Neuron (in vitro differentiated cells): ENCODE data around the gene RAP1GAP2.
"Not testable (repeated sequence)": the region's sequence is repeated elsewhere in the genome, so short reads cannot be mapped to it uniquely, and the experiment has no call there.

Experiments
- H2AFZ ChIP-seq: one replicate; pipeline ENCODE4 v1.6.1; 2013; ENCODE audit warnings: low read depth, mild to moderate bottlenecking, inconsistent platforms, low read length, moderate library complexity
- H3K27me3 ChIP-seq: one replicate; pipeline ENCODE4 v1.6.1; 2013; ENCODE audit warnings: low read length; ENCODE audit not compliant: insufficient read depth
- H3K36me3 ChIP-seq: one replicate; pipeline ENCODE4 v1.6.1; 2013; ENCODE audit warnings: low read length; ENCODE audit not compliant: insufficient read depth
- H3K4me1 ChIP-seq: one replicate; pipeline ENCODE4 v1.6.1; 2013; ENCODE audit warnings: low read length; ENCODE audit not compliant: insufficient read depth
- H3K4me3 ChIP-seq: 2 replicates; pipeline ENCODE4 v1.5.1; 2013; ENCODE audit warnings: mild to moderate bottlenecking, low read length, moderate library complexity
- H3K9me3 ChIP-seq: one replicate; pipeline ENCODE4 v1.6.1; 2013; ENCODE audit warnings: low read length

Gene RAP1GAP2

GRCh38 chr17:3029213-3029913 lies 233.1 kb downstream of the RAP1GAP2 start:
- H2AFZ ChIP-seq: no peak overlapping the region
- H3K4me1 ChIP-seq: no peaks in the 10 kb centered on the region
- H3K27me3 ChIP-seq: no peaks in the 10 kb centered on the region
- H3K9me3 ChIP-seq: no peaks in the 10 kb centered on the region
- H3K36me3 ChIP-seq: no peaks in the 10 kb centered on the region
- no peak overlapping the region for H3K4me3 ChIP-seq

- Histone ChIP-seq H3K27me3 (no peaks in the 10 kb centered on the region), H3K36me3 (no peaks in the 10 kb centered on the region), H3K9me3 (no peaks in the 10 kb centered on the region), H3K4me3 (no peak overlapping the region), H2AFZ (no peak overlapping the region), H3K4me1 (no peaks in the 10 kb centered on the region)
Measured at GRCh38 chr17:3030096-3030495, 233.9 kb downstream of the RAP1GAP2 start.

- not testable (repeated sequence) for H3K36me3 ChIP-seq, H2AFZ ChIP-seq, H3K4me1 ChIP-seq, H3K9me3 ChIP-seq, H3K27me3 ChIP-seq, H3K4me3 ChIP-seq
Measured at GRCh38 chr17:3030852-3031470, 234.7 kb downstream of the RAP1GAP2 start.

DNA sequence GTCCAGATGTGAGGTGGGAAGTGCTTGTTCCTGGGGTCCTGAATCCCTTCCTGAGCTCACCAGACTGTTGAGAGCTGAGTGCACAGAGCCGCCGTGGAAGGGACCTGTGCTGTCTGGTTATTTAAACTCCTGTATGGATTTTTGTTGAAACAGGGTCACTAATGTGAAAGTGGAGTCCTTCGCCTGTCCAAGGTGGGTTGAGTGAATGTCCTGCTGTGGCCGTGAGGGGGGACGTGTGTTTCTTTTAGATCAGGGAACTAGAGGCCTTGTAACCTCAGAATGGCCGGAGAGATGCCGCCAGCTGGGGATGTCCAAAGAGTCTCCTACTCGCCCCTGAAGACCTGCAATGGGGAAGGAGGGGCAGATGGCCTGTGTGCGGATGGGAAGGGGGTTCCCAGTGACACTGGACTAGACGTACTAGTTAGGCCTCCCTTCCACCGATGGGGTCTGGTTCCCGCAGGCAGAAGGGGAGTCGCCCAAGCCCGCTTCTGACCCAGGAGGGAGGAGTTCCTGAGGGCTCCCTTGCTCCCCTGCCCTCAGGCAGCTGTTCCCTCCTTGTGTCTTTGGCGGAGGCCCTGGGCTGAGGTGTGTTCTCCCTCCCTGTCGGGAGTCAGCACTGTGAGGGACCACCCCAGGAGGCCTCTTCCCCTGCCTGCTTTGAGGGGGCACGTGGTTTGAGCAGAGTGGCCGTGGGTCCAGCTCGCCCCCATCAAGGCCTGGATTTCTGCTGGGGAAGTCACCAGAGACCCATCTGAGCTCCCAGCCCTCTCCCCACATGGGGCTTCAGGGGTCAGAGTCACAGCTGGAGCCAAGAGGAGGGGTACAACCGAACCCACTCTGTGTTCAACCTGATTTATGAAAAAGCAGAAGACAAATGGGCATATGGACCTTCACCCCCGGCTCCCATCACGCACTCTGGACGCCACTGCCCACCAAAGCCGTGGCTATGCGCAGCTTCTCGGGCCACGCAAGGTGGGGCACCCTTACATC lies 236.3 kb downstream of the RAP1GAP2 start:
- Histone ChIP-seq H3K4me3 (no peak overlapping the region), H3K27me3 (no peaks in the 10 kb centered on the region), H3K9me3 (no peaks in the 10 kb centered on the region), H3K36me3 (no peaks in the 10 kb centered on the region), H2AFZ (no peak overlapping the region), H3K4me1 (no peaks in the 10 kb centered on the region)

- Histone ChIP-seq H3K4me1 (no peaks in the 10 kb centered on the region), H3K27me3 (no peaks in the 10 kb centered on the region), H2AFZ (no peak overlapping the region), H3K9me3 (no peaks in the 10 kb centered on the region), H3K4me3 (no peak overlapping the region), H3K36me3 (no peaks in the 10 kb centered on the region)
Measured at GRCh38 chr17:3033248-3033640, 237.0 kb downstream of the RAP1GAP2 start.

GRCh38 chr17:3033741-3034577 lies 237.7 kb downstream of the RAP1GAP2 start:
- Histone ChIP-seq H3K27me3 (no peaks in the 10 kb centered on the region), H3K9me3 (no peaks in the 10 kb centered on the region), H3K4me1 (no peaks in the 10 kb centered on the region), H2AFZ (no peak overlapping the region), H3K4me3 (no peak overlapping the region), H3K36me3 (no peaks in the 10 kb centered on the region)

- Histone ChIP-seq H3K9me3 (no peaks in the 10 kb centered on the region), H3K4me1 (no peaks in the 10 kb centered on the region), H3K27me3 (no peaks in the 10 kb centered on the region), H3K4me3 (no peak overlapping the region), H2AFZ (no peak overlapping the region), H3K36me3 (no peaks in the 10 kb centered on the region)
Measured at GRCh38 chr17:3034578-3034920, 238.3 kb downstream of the RAP1GAP2 start.

GRCh38 chr17:3035256-3035967 lies 239.2 kb downstream of the RAP1GAP2 start:
- Histone ChIP-seq H3K9me3 (no peaks in the 10 kb centered on the region), H3K36me3 (no peaks in the 10 kb centered on the region), H3K4me1 (no peaks in the 10 kb centered on the region), H3K4me3 (no peak overlapping the region), H2AFZ (no peak overlapping the region), H3K27me3 (no peaks in the 10 kb centered on the region)

DNA sequence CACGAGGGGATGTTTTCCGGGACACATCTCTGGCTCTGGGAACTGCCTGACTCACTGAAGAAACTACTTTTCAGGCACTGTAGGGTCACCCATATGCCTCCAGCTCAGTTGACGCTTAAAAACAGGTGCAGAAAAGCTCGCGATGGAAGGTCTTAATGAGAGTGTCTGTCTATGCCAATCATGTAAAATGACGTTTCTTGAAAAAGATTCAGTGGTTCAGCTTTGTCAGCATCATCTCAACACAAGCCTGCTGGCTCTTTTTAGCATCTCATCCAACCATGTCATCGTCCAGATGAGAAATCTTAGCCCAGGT lies 239.7 kb downstream of the RAP1GAP2 start:
- H3K4me3 ChIP-seq: no peak overlapping the region
- no peak overlapping the region for H2AFZ ChIP-seq
- H3K27me3 ChIP-seq: no peaks in the 10 kb centered on the region
- H3K9me3 ChIP-seq: no peaks in the 10 kb centered on the region
- H3K4me1 ChIP-seq: no peaks in the 10 kb centered on the region
- no peaks in the 10 kb centered on the region for H3K36me3 ChIP-seq

GRCh38 chr17:3036800-3037199 lies 240.6 kb downstream of the RAP1GAP2 start:
- Histone ChIP-seq H2AFZ (no peak overlapping the region), H3K4me3 (no peak overlapping the region), H3K27me3 (no peaks in the 10 kb centered on the region), H3K9me3 (no peaks in the 10 kb centered on the region), H3K36me3 (no peaks in the 10 kb centered on the region), H3K4me1 (no peaks in the 10 kb centered on the region)

DNA sequence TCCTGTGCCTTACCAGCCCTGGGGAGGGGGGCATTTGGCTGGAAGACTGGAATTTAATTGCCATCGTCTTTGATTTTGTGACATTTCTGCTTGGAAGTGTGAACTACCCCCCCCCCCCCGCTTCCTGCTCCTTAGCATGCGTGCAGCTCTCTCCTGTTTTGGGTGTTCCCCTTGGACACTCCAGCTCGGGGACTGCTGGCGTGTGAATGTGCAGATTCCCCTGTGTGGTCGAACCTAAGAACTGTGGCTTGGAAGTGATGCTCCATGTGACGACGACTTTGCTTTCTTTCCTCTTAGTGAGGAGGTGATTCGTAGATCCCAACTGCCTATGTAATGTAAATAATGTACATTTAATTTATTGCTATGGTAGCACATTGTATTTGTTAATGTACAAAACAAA lies 241.0 kb downstream of the RAP1GAP2 start:
- Histone ChIP-seq H3K4me1 (no peaks in the 10 kb centered on the region), H3K4me3 (no peak overlapping the region), H3K36me3 (no peaks in the 10 kb centered on the region), H3K9me3 (no peaks in the 10 kb centered on the region), H2AFZ (no peak overlapping the region), H3K27me3 (no peaks in the 10 kb centered on the region)

GRCh38 chr17:3038941-3039340 lies 242.7 kb downstream of the RAP1GAP2 start:
- no peaks in the 10 kb centered on the region for H3K4me1 ChIP-seq
- H3K36me3 ChIP-seq: no peaks in the 10 kb centered on the region
- H3K4me3 ChIP-seq: no peak overlapping the region
- no peaks in the 10 kb centered on the region for H3K9me3 ChIP-seq
- no peaks in the 10 kb centered on the region for H3K27me3 ChIP-seq
- no peak overlapping the region for H2AFZ ChIP-seq
